ENCODE results near the gene USP24. TPM values are rescaled to one million over a fixed set of nuclear protein-coding genes. Genes with fewer than 3 reads are reported as not detected.

USP24 gene
- total RNA-seq, 2 experiments from 2014 or later: 45.5 to 49.6 TPM

DNA sequence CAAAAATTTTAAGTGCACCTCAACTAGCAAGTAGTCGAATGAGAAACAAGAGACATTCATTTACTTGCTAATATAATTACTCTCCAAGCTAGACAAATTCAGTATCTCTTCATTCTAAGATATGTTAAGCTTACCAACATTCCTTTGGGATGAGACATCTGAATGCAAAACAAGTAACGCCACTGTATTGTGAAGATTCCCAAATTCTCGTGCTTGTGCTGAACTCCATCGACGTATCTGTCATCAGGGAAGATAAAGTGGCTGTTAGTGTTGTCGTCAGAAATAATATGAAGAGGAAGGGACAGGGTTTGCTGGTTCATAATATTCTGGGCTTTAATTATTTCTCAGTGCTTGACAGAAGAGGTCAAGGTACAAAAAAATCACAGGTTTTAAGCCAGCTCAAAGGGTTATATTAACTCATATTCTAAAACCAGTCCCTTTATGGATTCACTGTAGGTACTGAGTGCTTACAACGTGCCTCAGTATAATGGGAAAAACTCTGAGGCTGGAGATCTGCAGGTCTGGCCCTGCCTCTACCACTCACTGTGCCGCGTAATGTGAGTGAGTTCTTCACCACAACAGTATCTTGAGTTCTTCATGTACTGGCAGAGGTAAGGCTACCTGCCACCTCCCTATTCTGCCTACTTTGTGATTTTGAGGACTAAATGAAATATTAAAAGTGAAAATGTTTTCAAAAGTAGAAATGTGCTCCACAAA is 133.8 kb downstream of the USP24 start:
- ChIA-PET POLR2A (no interaction called here), CTCF (no interaction called here)

DNA sequence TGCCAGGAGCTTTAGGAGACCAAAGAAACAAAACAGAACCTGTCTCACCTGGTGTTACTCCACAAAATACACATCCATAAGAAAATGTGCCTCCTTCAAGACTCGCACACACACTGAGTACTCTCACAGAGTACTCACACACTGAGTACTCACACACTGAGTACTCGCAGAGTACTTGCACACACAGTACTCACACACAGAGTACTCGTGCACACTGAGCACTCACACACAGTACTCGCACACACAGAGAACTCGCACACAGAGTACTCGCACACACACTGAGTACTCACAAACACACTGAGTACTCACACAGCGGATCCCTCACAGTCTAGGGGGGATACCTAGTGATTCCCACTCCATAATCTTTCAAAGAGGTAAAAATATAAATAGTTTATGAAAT is 135.5 kb downstream of the USP24 start:
- ChIA-PET CTCF (no interaction called here), POLR2A (no interaction called here)

DNA sequence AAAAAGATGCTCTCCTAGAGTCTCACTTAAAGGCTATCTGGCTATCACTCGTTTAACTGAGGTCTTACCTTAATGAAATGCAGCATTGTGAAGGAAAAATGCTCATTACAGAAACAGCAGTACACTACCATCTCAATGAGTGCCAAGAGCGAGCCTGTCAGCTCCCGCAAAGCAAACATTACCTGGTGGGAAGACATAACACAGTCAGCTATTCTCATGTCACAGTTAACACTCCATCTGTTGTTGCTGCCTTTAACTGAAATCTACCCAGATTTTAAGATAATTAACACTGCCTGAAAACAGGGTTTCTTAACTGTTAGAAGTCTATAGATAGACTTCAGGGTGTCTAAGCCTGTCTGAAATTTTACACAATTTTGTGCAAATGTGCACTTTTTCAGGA is 136.7 kb downstream of the USP24 start:
- POLR2A ChIA-PET: no interaction called here
- CTCF ChIA-PET: interaction anchor here (0.7 kb wide), 1 partner anchor 8 kb away, joined by 3 read pairs; no protein-coding TSS in a partner anchor

DNA sequence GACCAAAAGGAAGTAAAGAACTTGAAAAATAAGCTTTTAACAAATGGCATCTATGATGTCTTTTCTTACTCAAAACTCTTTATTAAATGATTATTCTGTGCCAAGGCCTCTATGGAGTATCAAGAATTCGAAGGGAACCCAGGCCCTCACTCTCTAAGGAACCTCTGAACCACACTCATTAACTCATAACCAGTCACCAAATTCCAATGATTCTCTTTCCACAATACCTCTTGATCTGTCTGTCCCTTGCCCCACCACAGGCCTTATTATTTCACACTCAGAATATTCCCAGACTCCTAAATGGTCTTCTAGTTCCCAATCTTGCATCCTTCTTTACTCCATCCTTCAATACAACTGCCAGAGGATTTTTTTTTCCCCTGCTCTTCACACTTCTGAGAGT is 138.8 kb downstream of the USP24 start:
- ChIA-PET POLR2A (no interaction called here), CTCF (interaction anchor here (1.4 kb wide), 1 partner anchor 201 kb away, joined by 3 read pairs; no protein-coding TSS in a partner anchor)

DNA sequence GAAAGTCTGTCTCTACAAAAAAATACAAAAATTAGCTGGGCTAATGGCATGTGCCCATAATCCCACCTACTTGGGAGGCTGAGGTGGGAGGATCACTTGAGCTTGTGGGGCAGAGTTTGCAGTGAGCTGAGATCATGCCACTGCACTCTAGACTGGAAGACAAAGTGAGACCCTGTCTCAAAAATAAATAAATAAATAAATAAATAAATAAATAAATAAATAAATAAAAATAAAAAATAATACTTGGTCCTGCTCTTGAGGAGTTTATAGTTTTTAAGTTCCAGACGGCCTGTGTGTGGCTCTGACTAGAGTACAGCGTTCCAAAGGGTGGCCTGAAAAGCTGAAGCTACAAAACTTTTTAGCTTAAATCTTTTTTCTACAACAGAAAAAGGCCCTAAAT is 140.7 kb downstream of the USP24 start:
- ChIA-PET POLR2A (no interaction called here), CTCF (no interaction called here)

DNA sequence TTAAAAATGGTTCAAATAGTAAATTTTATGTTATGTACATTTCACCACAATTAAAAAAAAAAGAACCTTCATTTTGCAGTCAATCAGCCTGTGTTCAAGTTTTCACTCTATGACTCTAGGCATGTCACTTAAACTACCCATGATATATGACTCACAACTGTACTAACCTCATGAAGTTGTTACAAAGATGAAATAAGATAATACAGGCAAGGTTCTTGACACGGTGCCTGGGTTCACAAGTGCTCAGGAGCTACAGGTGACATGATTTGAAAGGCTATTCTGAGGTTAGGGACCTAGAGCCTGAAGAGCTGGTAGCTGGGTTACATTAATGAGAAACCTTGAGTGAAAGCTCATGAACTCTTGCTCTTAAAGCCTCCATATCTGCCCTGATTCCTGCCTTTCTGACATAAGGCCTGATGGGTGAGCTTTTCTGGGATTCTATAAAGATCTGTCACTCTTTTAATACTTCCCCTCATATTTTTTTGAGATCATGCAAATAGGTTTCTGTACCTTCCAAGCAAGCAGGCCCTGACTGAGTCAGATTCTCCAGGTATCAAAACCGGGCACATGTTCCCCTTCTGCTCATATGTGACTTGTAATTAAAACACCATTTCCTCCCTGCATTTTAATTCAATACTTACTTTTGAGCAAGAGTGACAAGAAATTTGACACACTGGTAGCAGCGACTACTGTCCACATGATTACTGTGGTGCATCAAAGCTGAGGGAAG is 141.8 kb downstream of the USP24 start:
- ChIA-PET CTCF (interaction anchor here (0.7 kb wide), 1 partner anchor 55 kb away, joined by 3 read pairs; no protein-coding TSS in a partner anchor), POLR2A (no interaction called here)

DNA sequence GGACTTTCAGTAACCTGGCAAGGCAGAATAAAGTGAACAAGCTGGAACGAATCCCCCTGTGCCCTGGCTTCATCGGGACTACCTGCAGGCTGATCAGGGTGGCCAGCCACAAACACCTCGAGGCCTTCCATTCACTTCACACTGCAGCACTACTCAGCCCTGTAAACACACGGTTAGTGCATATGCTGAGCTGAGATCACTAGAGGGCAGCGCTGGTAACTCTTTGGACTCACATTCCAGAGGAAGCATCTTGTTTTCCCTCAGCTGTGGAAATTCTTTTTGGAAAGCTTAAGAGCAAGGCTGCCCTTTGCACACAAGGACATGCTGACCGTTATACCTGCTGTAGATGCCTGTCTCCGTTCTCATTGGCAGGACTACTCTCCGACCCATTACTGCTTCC is 143.7 kb downstream of the USP24 start:
- ChIA-PET POLR2A (no interaction called here), CTCF (interaction anchor here (1.2 to 1.4 kb wide), 2 partner anchors 50 to 127 kb away, joined by 3 to 6 read pairs; no protein-coding TSS in a partner anchor)

DNA sequence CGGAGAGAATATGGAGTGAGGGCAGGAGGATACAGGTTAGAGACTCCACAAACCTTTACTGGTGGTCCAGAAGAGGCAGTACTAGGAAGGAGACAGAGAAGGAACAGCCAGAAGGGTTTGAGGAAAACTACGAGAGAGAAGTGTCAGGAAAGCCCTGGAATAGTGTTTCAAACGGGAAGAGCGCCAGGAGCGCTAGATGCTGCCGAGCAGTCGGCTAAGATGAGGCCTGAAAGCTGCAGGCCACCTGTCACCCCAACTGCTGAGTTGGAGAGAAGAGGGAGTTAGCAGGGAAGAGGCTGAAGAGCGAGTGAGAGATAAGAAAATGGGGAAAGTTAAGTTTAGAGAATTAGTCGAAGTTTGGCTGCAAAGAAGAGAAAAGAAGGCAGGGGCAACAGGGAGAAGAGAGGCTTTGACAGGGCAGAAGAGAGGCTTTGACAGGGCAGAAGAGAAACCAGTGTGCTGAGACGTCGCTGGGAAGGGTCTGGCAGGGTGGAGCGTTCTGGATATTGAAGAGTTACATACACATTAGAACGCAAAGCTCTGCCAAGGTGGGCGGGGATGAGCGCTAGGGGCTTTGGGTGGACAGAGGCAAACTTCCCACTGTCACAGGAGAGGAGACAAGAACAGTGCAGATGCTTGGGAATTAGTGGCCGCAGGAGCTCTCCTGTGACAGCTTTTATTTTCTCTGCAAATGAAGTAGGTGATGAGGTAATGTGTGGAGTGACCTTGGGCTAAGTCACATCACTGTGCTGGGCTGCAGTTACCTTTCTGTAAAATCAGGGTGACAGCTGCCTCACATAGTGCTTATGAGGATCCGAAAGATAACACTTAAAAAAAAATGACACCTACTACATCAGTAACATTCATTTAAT is 144.6 kb downstream of the USP24 start:
- ChIA-PET POLR2A (no interaction called here), CTCF (interaction anchor here (1.2 to 1.4 kb wide), 3 partner anchors 8 to 126 kb away, joined by 3 to 6 read pairs (median 3); no protein-coding TSS in a partner anchor)

DNA sequence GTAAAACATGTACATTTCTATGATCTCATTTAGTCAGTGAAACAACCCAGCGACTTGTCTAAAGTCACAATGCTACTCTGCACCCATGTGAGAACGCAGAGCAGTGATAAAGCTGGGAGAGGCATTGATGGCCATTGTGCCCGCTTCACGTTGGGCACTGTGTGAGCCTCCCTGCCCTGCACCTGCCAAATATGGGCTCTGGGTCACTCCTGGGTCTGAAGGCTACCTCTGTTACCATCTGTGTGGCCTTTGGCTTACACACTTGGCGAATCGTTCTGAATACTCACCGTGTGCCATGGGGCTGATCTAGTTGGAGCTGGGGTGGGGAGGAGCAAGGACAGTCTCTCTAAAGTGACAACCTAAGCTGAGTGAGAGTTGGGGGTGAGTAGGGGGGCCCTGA is 145.9 kb downstream of the USP24 start:
- ChIA-PET CTCF (interaction anchor here (1.4 kb wide), 1 partner anchor 10 kb away, joined by 3 read pairs; no protein-coding TSS in a partner anchor), POLR2A (no interaction called here)

DNA sequence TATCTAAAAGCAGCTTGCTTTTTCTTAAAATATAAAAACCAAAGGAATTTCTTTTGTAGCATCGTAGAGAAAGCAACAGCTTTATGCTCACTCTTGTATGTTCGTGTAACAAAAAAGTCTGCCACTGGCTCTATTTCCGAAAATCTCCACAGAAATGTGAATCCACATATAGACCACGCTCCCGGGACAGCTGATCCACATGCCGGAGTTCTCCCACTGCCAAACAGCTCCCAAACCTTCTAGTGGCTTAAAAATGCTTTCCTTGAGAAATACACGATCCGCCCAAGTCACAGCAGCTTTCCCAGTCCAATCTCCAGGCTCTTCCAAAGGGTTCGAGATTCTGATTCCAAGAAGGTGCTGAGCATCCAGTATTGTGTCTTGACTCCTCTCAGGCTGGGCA is 146.5 kb downstream of the USP24 start:
- ChIA-PET POLR2A (no interaction called here), CTCF (no interaction called here)

DNA sequence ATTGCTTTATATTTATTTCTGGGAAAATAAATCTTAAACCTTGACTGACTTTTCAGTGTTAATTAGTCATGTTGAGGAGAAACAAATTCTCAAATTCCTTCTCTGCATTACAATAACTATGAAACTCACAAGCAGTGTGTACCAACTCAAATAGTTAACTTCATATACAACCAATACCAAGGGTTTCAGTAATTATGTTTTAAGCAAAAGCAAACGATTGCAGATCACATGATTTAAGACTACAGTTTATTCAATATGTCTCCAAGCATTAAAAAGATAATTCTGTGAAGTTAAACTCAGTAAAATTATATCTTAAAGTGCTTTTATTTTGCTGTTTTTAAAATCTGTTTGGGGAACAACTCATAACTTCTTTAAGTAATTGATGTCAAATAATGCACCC is 147.2 kb downstream of the USP24 start:
- CTCF ChIA-PET: no interaction called here

DNA sequence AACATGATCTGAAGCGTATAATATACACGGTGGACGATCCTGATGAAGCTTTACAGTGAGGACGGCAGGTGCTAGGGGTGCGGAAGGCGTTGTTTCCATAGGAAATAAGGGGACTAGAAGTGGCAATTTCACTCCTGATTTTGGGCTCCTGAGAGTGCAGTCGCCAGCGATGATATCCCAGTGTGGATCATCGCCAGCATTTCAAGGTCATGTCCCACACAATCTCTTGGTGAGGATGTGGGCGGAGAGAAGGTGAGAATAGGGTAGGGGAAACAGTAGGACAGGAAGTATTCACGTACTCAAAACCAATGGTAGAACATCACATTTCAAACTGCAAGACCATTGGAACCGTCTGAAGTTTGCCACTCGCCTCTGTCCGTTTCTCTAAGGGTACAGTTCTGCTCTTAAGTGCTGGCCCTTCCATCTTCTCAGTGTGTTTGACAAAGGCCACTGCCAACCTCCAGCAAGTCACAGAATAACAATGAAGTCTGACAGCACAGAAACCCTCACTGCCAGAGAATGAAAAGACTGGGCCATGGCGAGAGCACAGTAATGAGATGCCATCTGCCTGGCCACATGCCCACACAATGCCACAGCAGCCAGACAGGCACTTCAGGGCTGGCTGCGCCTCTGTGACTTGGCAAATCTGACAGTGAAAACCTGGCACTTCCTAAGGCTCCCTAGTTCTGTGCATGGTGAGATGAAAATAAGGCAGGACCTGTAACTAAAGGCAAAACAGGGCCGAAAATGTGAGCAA is 148.0 kb downstream of the USP24 start:
- ChIA-PET POLR2A (interaction anchor here (0.6 kb wide), 1 partner anchor 578 kb away, joined by 5 read pairs; no protein-coding TSS in a partner anchor), CTCF (no interaction called here)

More for the DNA sequence above, 147.2 kb downstream of the USP24 start:
- POLR2A ChIA-PET: interaction anchor here (0.6 kb wide), 1 partner anchor 579 kb away, joined by 5 read pairs; no protein-coding TSS in a partner anchor

DNA sequence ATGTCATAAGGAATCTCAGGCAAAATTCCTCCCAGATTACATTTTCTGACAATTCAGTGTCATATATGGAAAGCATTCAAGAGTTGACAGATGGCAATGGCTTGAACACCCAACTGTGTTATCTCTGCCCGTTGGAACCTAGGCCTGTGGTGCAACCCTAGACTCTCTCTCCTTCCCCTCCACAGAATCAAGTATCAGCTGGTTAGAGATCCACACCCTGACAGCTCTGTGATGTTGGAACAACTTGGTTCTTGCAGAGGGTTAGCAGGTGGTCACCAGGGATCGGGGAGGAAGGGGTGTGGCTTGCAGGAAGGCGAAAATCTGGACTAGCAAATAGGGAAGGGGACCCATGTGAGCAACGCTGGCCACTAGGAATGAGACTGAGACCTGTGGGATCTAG is 149.5 kb downstream of the USP24 start:
- POLR2A ChIA-PET: interaction anchor here (0.6 kb wide), 1 partner anchor 188 kb away, joined by 8 read pairs; no protein-coding TSS in a partner anchor
- CTCF ChIA-PET: no interaction called here

DNA sequence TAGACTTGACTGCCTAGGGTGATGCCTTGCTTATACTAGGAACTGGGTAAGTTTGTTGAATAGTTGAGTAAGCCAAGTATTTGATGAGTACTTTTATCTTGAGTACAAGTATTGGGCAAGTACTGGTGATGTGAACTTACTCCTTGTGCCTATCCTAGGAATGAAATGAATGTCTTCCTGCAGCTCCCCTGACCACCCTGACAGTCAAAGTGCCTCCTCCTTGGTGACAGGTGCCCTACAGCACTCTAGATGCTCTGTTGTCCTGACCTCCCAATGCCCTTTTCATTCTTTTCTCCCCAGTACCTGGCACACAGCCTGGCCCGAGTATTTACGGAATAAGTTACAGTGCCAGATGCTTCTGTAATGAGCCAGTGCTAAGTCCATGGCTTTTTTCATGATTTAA is 150.3 kb downstream of the USP24 start:
- ChIA-PET POLR2A (no interaction called here), CTCF (no interaction called here)

DNA sequence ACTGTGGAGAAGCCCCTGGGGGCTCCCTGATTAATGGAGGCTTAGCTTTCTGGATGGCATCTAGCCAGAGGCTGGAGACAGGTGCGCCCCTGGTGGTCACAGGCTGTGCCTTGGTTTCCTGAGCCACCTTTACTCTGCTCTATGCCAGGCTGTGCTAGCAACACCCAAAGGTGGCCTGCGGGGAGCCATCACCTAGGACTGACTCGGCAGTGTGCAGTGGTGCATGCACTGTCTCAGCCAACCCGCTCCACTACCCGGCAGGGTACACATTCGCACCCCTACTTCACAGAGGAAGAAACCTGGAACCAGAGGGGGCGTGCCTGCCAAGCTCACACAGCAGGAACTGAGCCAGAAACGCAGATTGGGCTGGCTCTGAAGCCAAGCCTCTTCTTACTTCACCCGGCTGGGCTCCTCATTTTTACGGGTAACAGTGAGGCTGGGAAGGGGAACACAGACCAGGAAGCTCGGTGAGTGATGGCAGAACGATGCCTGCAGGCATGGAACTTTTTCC is 151.0 kb downstream of the USP24 start:
- ChIA-PET CTCF (no interaction called here), POLR2A (no interaction called here)

DNA sequence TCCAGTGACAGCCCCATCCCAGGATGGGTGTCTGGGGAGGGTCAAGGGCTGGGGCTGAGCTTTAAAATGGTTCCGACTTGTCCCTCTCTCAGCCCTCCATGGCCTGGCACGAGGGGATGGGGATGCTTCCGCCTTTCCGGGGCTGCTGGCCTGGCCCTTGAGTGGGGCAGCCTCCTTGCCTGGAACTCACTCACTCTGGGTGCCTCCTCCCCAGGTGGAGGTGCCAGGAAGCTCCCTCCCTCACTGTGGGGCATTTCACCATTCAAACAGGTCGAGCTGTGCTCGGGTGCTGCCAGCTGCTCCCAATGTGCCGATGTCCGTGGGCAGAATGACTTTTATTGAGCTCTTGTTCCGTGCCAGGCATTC is 151.6 kb downstream of the USP24 start:
- CTCF ChIA-PET: no interaction called here

DNA sequence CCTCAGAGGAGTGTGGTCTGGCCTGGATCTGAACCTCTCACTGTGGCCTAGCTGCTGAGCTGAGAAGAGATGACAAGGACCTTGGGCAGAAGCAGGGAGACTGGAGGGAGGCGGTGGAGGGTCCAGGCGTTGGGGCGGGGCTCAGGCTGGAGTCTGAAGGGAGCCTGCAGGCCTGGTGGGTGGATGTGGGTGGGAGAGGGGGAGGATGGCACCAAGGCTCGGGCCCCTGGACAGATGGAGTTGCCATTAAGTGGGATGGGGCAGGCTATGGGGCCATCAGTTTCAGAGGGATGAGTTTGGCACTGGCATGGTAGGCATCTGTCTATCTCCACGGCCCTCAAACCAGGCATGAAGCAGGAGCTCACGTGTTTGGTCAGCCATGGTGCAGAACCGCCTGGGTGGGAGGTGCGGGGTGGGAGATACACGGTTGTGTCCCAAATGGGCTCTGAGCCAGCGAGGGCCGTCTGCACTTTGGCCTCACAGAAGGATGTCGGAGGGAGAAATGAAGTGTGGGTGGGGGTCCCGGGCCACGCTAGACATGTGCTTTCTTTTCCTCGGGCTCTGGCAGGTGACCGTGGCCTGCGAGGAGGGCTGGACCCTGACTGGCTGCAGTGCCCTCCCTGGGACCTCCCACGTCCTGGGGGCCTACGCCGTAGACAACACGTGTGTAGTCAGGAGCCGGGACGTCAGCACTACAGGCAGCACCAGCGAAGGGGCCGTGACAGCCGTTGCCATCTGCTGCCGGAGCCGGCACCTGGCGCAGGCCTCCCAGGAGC is 152.2 kb downstream of the USP24 start:
- POLR2A ChIA-PET: no interaction called here
- CTCF ChIA-PET: no interaction called here

More for the DNA sequence above, 151.6 kb downstream of the USP24 start:
- POLR2A ChIA-PET: no interaction called here

DNA sequence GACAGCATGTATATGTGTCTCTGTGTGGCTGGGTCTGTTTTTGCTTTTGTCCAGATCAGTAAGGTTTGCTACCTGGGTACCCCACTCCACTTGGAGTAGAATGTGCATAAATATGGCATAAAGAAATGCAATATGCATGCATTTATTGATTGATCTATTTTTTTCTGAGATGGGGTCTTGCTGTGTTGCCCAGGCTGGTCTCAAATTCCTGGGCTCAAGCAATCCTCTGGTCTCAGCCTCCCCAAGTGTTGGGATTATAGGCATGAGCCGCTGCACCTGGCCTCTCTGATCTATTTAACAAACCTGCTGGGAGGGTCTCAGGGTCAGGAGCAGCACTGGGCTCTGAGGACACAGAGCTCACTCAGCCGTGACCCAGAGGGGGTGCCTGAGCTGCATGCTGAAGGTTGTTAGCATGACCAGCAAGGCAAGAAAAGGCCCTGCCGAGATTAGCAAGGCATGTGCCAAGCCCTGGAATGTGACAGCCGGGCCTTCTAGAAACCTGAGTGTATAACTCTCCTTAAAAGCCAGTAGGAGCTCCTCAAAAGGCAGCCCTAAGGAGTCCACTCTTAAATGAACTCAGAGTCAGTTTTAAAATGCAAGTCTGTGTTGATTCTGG is 153.3 kb downstream of the USP24 start:
- CTCF ChIA-PET: no interaction called here
- POLR2A ChIA-PET: no interaction called here
